Endodermal cell (in vitro differentiated cells): ENCODE data around the gene SCIN. TPM values are rescaled to one million over a fixed set of nuclear protein-coding genes. Genes with fewer than 3 reads are reported as not detected.

Experiments
- DNase-seq: peaks from one replicate; pipeline ENCODE4 v3.0.0-alpha.2; 2017
- H3K27ac ChIP-seq: 2 replicates; pipeline ENCODE4 v1.5.1; 2013; ENCODE audit warnings: mild to moderate bottlenecking, low read depth, low read length, moderate library complexity
- H3K27me3 ChIP-seq: 2 replicates; pipeline ENCODE4 v1.6.1; 2013; ENCODE audit warnings: mild to moderate bottlenecking, low read length, moderate library complexity; ENCODE audit not compliant: insufficient read depth, control insufficient read depth, poor library complexity, severe bottlenecking
- H3K36me3 ChIP-seq: 2 replicates; pipeline ENCODE4 v1.7.0; 2013; ENCODE audit warnings: mild to moderate bottlenecking, low read length, moderate library complexity; ENCODE audit not compliant: control insufficient read depth, insufficient read depth
- H3K4me1 ChIP-seq: one replicate; pipeline ENCODE4 v1.7.0; 2013; ENCODE audit warnings: low read length; ENCODE audit not compliant: control insufficient read depth, insufficient read depth
- H3K4me3 ChIP-seq: 2 replicates; pipeline ENCODE4 v1.5.1; 2013; ENCODE audit warnings: mild to moderate bottlenecking, low read length, moderate library complexity
- H3K9ac ChIP-seq: 2 replicates; pipeline ENCODE4 v1.6.1; 2013; ENCODE audit warnings: mild to moderate bottlenecking, low read length, moderate library complexity; ENCODE audit not compliant: poor library complexity, severe bottlenecking; ENCODE audit errors: extremely low read depth
- H3K9me3 ChIP-seq: 2 replicates; pipeline ENCODE4 v1.6.1; 2013; ENCODE audit warnings: mild to moderate bottlenecking, low read length, moderate library complexity; ENCODE audit not compliant: control insufficient read depth
- H3K27ac Mint-ChIP-seq: 2 replicates; pipeline ENCODE4 v1.8.0; 2020; ENCODE audit warnings: mixed read lengths
- H3K27me3 Mint-ChIP-seq: 2 replicates; pipeline ENCODE4 v1.8.0; 2021; ENCODE audit warnings: mild to moderate bottlenecking, mixed read lengths; ENCODE audit not compliant: insufficient read depth
- H3K36me3 Mint-ChIP-seq: 2 replicates; pipeline ENCODE4 v1.8.0; 2020; ENCODE audit warnings: low read depth, mixed read lengths
- H3K4me1 Mint-ChIP-seq: 2 replicates; pipeline ENCODE4 v1.8.0; 2020; ENCODE audit warnings: mixed read lengths
- H3K4me3 Mint-ChIP-seq: 2 replicates; pipeline ENCODE4 v1.8.0; 2020; ENCODE audit warnings: mild to moderate bottlenecking, moderate library complexity, mixed read lengths
- H3K9me3 Mint-ChIP-seq: 2 replicates; pipeline ENCODE4 v1.8.0; 2020; ENCODE audit warnings: mild to moderate bottlenecking, mixed read lengths
- CTCF ChIP-seq: fragments of 200-600 bp; sonication (generic); conservative IDR thresholded peaks from 2 replicates; pipeline ENCODE4 v1.5.0; 2021; ENCODE audit warnings: antibody characterized with exemption, mild to moderate bottlenecking
- WGBS, 2 experiments: methylation state at CpG; one replicate each; pipeline versions ENCODE4 v1.1.5 to v1.1.7; 2013; ENCODE audit warnings: missing lambda C conversion rate in 2 of 2, mixed read lengths in 1 of 2; ENCODE audit not compliant: insufficient coverage in 1 of 2, insufficient read length in 1 of 2; 5-methylcytosine and 5-hydroxymethylcytosine counted together
- total RNA-seq, 2 donors: library from RNA; stranded (reverse); fragmentation: NEBNext Ultra II Directional in 1 of 2; extraction: Animal tissue kit (Norgen Biotek cat#: 25700) in 1 of 2; gene quantifications; 2 replicates in 1 of 2; 3 replicates in 1 of 2; pipeline ENCODE4 v1.2.1, GENCODE V29; 2021

Gene SCIN
- total RNA-seq, 2 donors from 2014 or later: 0.15 TPM; not detected in 1

- H3K9ac ChIP-seq: no peak overlapping the region
- no peak for TF ChIP-seq CTCF
- H3K9me3 ChIP-seq: no peaks in the 10 kb centered on the region
- H3K4me3 ChIP-seq: no peak overlapping the region
- H3K4me3 Mint-ChIP-seq: no peak overlapping the region
- H3K27me3 ChIP-seq: peaks cover 81% of the 10 kb centered on the region
- H3K27me3 Mint-ChIP-seq: peaks cover 67% of the 10 kb centered on the region
- no peak overlapping the region for H3K27ac ChIP-seq
- no peaks in the 10 kb centered on the region for H3K36me3 Mint-ChIP-seq
- H3K36me3 ChIP-seq: no peaks in the 10 kb centered on the region
- no peak overlapping the region for H3K27ac Mint-ChIP-seq
- H3K9me3 Mint-ChIP-seq: no peaks in the 10 kb centered on the region
- H3K4me1 ChIP-seq: peaks cover 4% of the 10 kb centered on the region
- WGBS, 2 experiments: 93 to 100% methylated on average over 2 to 5 of the region's 5 CpGs
- peaks cover 10% of the 10 kb centered on the region for H3K4me1 Mint-ChIP-seq
- no peak for DNase-seq
Measured at GRCh38 chr7:12571691-12572090, 1.2 kb downstream of the SCIN start.

- no peak for TF ChIP-seq CTCF
- no peaks in the 10 kb centered on the region for H3K9me3 ChIP-seq
- no peaks in the 10 kb centered on the region for H3K9me3 Mint-ChIP-seq
- peaks cover 55% of the 10 kb centered on the region for H3K27me3 Mint-ChIP-seq
- peaks cover 67% of the 10 kb centered on the region for H3K27me3 ChIP-seq
- H3K27ac ChIP-seq: no peak overlapping the region
- H3K4me3 ChIP-seq: no peak overlapping the region
- 49 to 100% methylated on average over 1 to 2 of the region's 2 CpGs for WGBS, 2 experiments
- no peaks in the 10 kb centered on the region for H3K36me3 Mint-ChIP-seq
- no peak overlapping the region for H3K4me3 Mint-ChIP-seq
- no peaks in the 10 kb centered on the region for H3K36me3 ChIP-seq
- no peak for DNase-seq
- no peak overlapping the region for H3K27ac Mint-ChIP-seq
- H3K4me1 Mint-ChIP-seq: peaks cover 10% of the 10 kb centered on the region
- H3K9ac ChIP-seq: no peak overlapping the region
- peaks cover 4% of the 10 kb centered on the region for H3K4me1 ChIP-seq
Measured at GRCh38 chr7:12572941-12573575, 2.5 kb downstream of the SCIN start.

- peaks cover 4% of the 10 kb centered on the region for H3K4me1 ChIP-seq
- WGBS, 2 experiments: 86 to 88% methylated on average over 1 of the region's 1 CpG
- no peak for DNase-seq
- Mint-ChIP-seq H3K4me1 (peaks cover 10% of the 10 kb centered on the region), H3K27ac (no peak overlapping the region), H3K4me3 (no peak overlapping the region), H3K36me3 (no peaks in the 10 kb centered on the region), H3K9me3 (no peaks in the 10 kb centered on the region), H3K27me3 (peaks cover 49% of the 10 kb centered on the region)
- H3K27me3 ChIP-seq: peaks cover 60% of the 10 kb centered on the region
- TF ChIP-seq CTCF: no peak
- no peak overlapping the region for H3K4me3 ChIP-seq
- H3K27ac ChIP-seq: no peak overlapping the region
- no peaks in the 10 kb centered on the region for H3K9me3 ChIP-seq
- H3K36me3 ChIP-seq: no peaks in the 10 kb centered on the region
- no peak overlapping the region for H3K9ac ChIP-seq
Measured at GRCh38 chr7:12573885-12574284, 3.4 kb downstream of the SCIN start.
